SH-SY5Y (cell line): ENCODE data around the gene PIGBOS1.

Experiments used
- GATA2 ChIP-seq: IDR thresholded peaks from 2 replicates; pipeline ENCODE4 v1.6.1; 2011; ENCODE audit warnings: mild to moderate bottlenecking, low read depth, low read length
- GATA3 ChIP-seq: IDR thresholded peaks from 2 replicates; pipeline ENCODE4 v1.6.1; 2011; ENCODE audit warnings: low read depth, mild to moderate bottlenecking, low read length, moderate library complexity

DNA sequence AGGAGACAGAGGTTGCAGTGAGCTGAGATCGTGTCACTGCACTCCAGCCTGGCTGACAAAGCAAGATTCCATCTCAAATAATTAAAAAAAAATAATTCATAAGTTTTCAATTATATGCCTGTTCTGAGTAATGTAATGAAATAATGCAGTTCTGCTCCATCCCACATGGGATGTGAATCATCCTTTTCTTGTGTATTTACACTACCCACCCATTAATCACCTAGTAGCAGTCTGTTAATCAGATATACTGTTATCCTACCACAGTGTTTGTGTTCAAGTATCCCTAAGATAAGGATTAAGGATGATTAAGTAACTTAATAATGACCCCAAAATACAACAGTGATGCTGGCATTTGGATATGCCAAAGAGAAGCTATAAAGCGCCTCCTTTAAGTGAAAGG lies 38.9 kb upstream of the PIGBOS1 start:
- TF ChIP-seq GATA2: no peak
- TF ChIP-seq GATA3: no peak
